Hematopoietic multipotent progenitor cell (in vitro differentiated cells): Measurements from ENCODE around the gene BEST2. TPM values are rescaled to one million over a fixed set of nuclear protein-coding genes. Genes with fewer than 3 reads are reported as not detected.
"Not testable (repeated sequence)": the region's sequence is repeated elsewhere in the genome, so short reads cannot be mapped to it uniquely, and the experiment has no call there.

Experiments used
- DNase-seq, 3 donors: peaks; one replicate each; pipeline ENCODE4 v3.0.0-alpha.2; 2011 to 2015; ENCODE audit warnings: low read depth in 2 of 3, low spot score in 2 of 3
- small RNA-seq: library from RNA; depleted of rRNA; stranded (forward); fragments of <200 nt; gene quantifications from one replicate; pipeline ENCODE3, GENCODE V24; 2012
- total RNA-seq: library from RNA; depleted of rRNA; stranded (reverse); fragments of >200 nt; gene quantifications from one replicate; pipeline ENCODE4 v1.2.3, GENCODE V29; 2012

BEST2 gene
- total RNA-seq, 1 donor, result not detected

GRCh38 chr19:12796146-12797071, 44.8 kb downstream of the BEST2 start:
- peak in 2 of 3 donors; percentile 77 to 86 for DNase-seq

GRCh38 chr19:12797141-12797587, 45.6 kb downstream of the BEST2 start:
- no peak for DNase-seq

- not testable (repeated sequence) for DNase-seq
These were observed 46.0 kb downstream of the BEST2 start for GRCh38 chr19:12797607-12798006.

- no peak for DNase-seq
These were observed 48.3 kb downstream of the BEST2 start for GRCh38 chr19:12799742-12800465.

GRCh38 chr19:12800466-12800770, 48.8 kb downstream of the BEST2 start:
- DNase-seq, result no peak

GRCh38 chr19:12800923-12801465, 49.4 kb downstream of the BEST2 start:
- no peak for DNase-seq

GRCh38 chr19:12801466-12802266, 50.1 kb downstream of the BEST2 start, which contains the start of the genes PRDX2 and THSD8:
Gene PRDX2, minus strand, starts transcription at chr19:12801800. Its CDS starts 539 bp downstream, at chr19:12801261.
Gene THSD8, plus strand, starts transcription at chr19:12802069. Its CDS starts 3 bp downstream, at chr19:12802072.
- peak in 2 of 3 donors; percentile 77 to 80 for DNase-seq

- DNase-seq, result no peak
These were observed 50.9 kb downstream of the BEST2 start for GRCh38 chr19:12802267-12803106.

- DNase-seq, result no peak
These were observed 52.5 kb downstream of the BEST2 start for GRCh38 chr19:12804051-12804450.

- DNase-seq, result peak in 2 of 3 donors; percentile 86 to 87
These were observed 54.9 kb downstream of the BEST2 start, which contains the start of gene RNASEH2A for GRCh38 chr19:12806242-12807081. Gene RNASEH2A, plus strand, starts transcription at chr19:12806584. Its CDS starts 90 bp downstream, at chr19:12806674.

Small RNA genes within 50 kb of the gene (small RNA-seq; reads per million reads assigned to genes)
- gene MIR5684 (not detected), gene SNORD41 (37.9 reads per million, percentile 96 among the genes with 10 or more reads in this experiment)

Other genes starting within 250 kb of the BEST2 start
- gene ZNF564, start 200.3 kb upstream of the BEST2 start, total RNA-seq, result 4.8 TPM
- gene ZNF490, start 141.0 kb upstream of the BEST2 start, total RNA-seq, result 9.7 TPM
- 9.4 TPM for gene ZNF791, start 140.9 kb upstream of the BEST2 start, total RNA-seq
- gene MAN2B1, start 85.0 kb upstream of the BEST2 start, total RNA-seq, result 128 TPM
- gene WDR83, start 85.0 kb upstream of the BEST2 start, total RNA-seq, result 14.8 TPM
- gene DHPS, start 69.9 kb upstream of the BEST2 start, total RNA-seq, result 102 TPM
- gene GNG14, start 63.8 kb upstream of the BEST2 start, total RNA-seq, result not detected
- gene FBXW9, start 55.2 kb upstream of the BEST2 start, total RNA-seq, result 31.2 TPM
- gene TNPO2, start 27.9 kb upstream of the BEST2 start, total RNA-seq, result 68.1 TPM
- gene TRIR, start 17.1 kb upstream of the BEST2 start, total RNA-seq, result 162 TPM
- gene GET3, start 14.3 kb upstream of the BEST2 start, total RNA-seq, result 106 TPM
- 29.9 TPM for gene HOOK2, start 23.8 kb downstream of the BEST2 start, total RNA-seq
- gene JUNB, start 39.7 kb downstream of the BEST2 start, total RNA-seq, result 700 TPM
- gene PRDX2, start 50.0 kb downstream of the BEST2 start, total RNA-seq, result 278 TPM
- not detected for gene THSD8, start 50.3 kb downstream of the BEST2 start, total RNA-seq
- 35.0 TPM for gene RNASEH2A, start 54.8 kb downstream of the BEST2 start, total RNA-seq
- not detected for gene RTBDN, start 82.8 kb downstream of the BEST2 start, total RNA-seq
- gene MAST1, start 86.7 kb downstream of the BEST2 start, total RNA-seq, result 7.3 TPM
- 25.6 TPM for gene DNASE2, start 129.7 kb downstream of the BEST2 start, total RNA-seq
- gene KLF1, start 135.4 kb downstream of the BEST2 start, total RNA-seq, result 71.4 TPM
- 87.3 TPM for gene GCDH, start 139.4 kb downstream of the BEST2 start, total RNA-seq
- gene SYCE2, start 167.5 kb downstream of the BEST2 start, total RNA-seq, result 0.27 TPM
- gene FARSA, start 181.9 kb downstream of the BEST2 start, total RNA-seq, result 134 TPM
- gene CALR, start 186.8 kb downstream of the BEST2 start, total RNA-seq, result 1,092 TPM
- 84.3 TPM for gene RAD23A, start 194.1 kb downstream of the BEST2 start, total RNA-seq
- gene GADD45GIP1, start 205.4 kb downstream of the BEST2 start, total RNA-seq, result 24.5 TPM
- under 0.01 TPM for gene DAND5, start 217.8 kb downstream of the BEST2 start, total RNA-seq
- gene NFIX, start 243.7 kb downstream of the BEST2 start, total RNA-seq, result 23.4 TPM